Esophagus muscularis mucosa (tissue), 4 donors: Measurements from ENCODE around the gene ZFC3H1. TPM values are rescaled to one million over a fixed set of nuclear protein-coding genes. Genes with fewer than 3 reads are reported as not detected.
"Not testable (repeated sequence)": the region's sequence is repeated elsewhere in the genome, so short reads cannot be mapped to it uniquely, and the experiment has no call there.

Source experiments
- DNase-seq: peaks from one replicate; pipeline ENCODE4 v3.0.0-alpha.2; 2017; ENCODE audit errors: extremely low spot score
- H3K27ac ChIP-seq, 4 donors: fragments of 200-600 bp; sonication (generic); replicated peaks in 1 of 4; 1 replicate in 3 of 4; 2 replicates in 1 of 4; pipeline ENCODE4 v1.5.1; 2016 to 2019; ENCODE audit warnings: mild to moderate bottlenecking in 1 of 4
- H3K27me3 ChIP-seq, 4 donors: fragments of 200-600 bp; sonication (generic); one replicate each; pipeline versions ENCODE4 v1.5.1 to v1.6.0; 2016 to 2019
- H3K36me3 ChIP-seq, 4 donors: fragments of 200-600 bp; sonication (generic); one replicate each; pipeline ENCODE4 v1.5.1; 2016 to 2019
- H3K4me1 ChIP-seq, 4 donors: fragments of 200-600 bp; sonication (generic); one replicate each; pipeline ENCODE4 v1.5.1; 2016 to 2019
- H3K4me3 ChIP-seq, 4 donors: fragments of 200-600 bp; sonication (generic); 1 replicate in 2 of 4; 2 replicates in 2 of 4; pipeline ENCODE4 v1.5.1; 2016 to 2019; ENCODE audit warnings: mild to moderate bottlenecking in 4 of 4, moderate library complexity in 1 of 4
- H3K9me3 ChIP-seq, 4 donors: fragments of 200-600 bp; sonication (generic); 1 replicate in 3 of 4; 2 replicates in 1 of 4; pipeline ENCODE4 v1.5.1; 2016 to 2019
- EP300 ChIP-seq: sonication (generic); formaldehyde crosslinking; IDR thresholded peaks from one replicate; pipeline ENCODE4 v1.6.1; 2017; ENCODE audit warnings: antibody characterized with exemption
- POLR2A ChIP-seq: fragments of 450-650 bp; IDR thresholded peaks from one replicate; pipeline ENCODE4 v1.6.1; 2017; ENCODE audit warnings: antibody characterized with exemption, moderate library complexity, mild to moderate bottlenecking, low read depth
- POLR2AphosphoS5 ChIP-seq, 2 donors: sonication (generic); formaldehyde crosslinking; IDR thresholded peaks; one replicate each; pipeline ENCODE4 v1.6.1; 2017; ENCODE audit warnings: antibody characterized with exemption in 2 of 2
- WGBS: methylation state at CpG from one replicate; pipeline ENCODE4 v1.1.5; 2018; 5-methylcytosine and 5-hydroxymethylcytosine counted together
- intact Hi-C: fragments of 100-400 bp; cut with DNase I; formaldehyde crosslinking; loops from one replicate; pipeline ENCODE4 v1.15.1; 2023
- total RNA-seq, 4 donors: library from RNA; depleted of rRNA; stranded (reverse); fragments of >200 nt; gene quantifications; one replicate each; pipeline versions ENCODE4 v1.1.0 to v1.2.1, GENCODE V29; 2016
- TF ChIP-seq, protein P1 (sequence below), 3 experiments: fragments of 200-600 bp in 2 of 3; fragments of 450-650 bp in 1 of 3; sonication (generic) in 2 of 3; IDR thresholded peaks; one replicate each; pipeline ENCODE4 v1.5.1; 2017 to 2019; ENCODE audit warnings: antibody characterized with exemption in 3 of 3, mild to moderate bottlenecking in 2 of 3, moderate library complexity in 1 of 3

Gene ZFC3H1
- total RNA-seq, 4 donors from 2014 or later: 19.4 to 44.0 (median 25.9) TPM

GRCh38 chr12:71693126-71693525 is 29.5 kb upstream of the ZFC3H1 start:
- H3K4me1 ChIP-seq: peaks cover 4 to 14% (median 12%) of the 10 kb centered on the region in 4 donors
- whole genome bisulfite sequencing: 98% methylated on average over 7 of the region's 7 CpGs
- TF ChIP-seq EP300 (no peak), POLR2A (no peak), POLR2AphosphoS5 (IDR thresholded peaks at IDR 0.05) (no peak)
- TF ChIP-seq, protein P1, sequence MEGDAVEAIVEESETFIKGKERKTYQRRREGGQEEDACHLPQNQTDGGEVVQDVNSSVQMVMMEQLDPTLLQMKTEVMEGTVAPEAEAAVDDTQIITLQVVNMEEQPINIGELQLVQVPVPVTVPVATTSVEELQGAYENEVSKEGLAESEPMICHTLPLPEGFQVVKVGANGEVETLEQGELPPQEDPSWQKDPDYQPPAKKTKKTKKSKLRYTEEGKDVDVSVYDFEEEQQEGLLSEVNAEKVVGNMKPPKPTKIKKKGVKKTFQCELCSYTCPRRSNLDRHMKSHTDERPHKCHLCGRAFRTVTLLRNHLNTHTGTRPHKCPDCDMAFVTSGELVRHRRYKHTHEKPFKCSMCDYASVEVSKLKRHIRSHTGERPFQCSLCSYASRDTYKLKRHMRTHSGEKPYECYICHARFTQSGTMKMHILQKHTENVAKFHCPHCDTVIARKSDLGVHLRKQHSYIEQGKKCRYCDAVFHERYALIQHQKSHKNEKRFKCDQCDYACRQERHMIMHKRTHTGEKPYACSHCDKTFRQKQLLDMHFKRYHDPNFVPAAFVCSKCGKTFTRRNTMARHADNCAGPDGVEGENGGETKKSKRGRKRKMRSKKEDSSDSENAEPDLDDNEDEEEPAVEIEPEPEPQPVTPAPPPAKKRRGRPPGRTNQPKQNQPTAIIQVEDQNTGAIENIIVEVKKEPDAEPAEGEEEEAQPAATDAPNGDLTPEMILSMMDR (IDR thresholded peaks at IDR 0.05): no peak
- intact Hi-C loops: no loop called here
- no peak for DNase-seq
- H3K4me3 ChIP-seq: no peak overlapping the region
- H3K27me3 ChIP-seq: no peaks in the 10 kb centered on the region
- no peaks in the 10 kb centered on the region for H3K9me3 ChIP-seq
- H3K36me3 ChIP-seq: peaks cover 0 to 25% (median 12%) of the 10 kb centered on the region in 4 donors
- H3K27ac ChIP-seq: no peak overlapping the region

GRCh38 chr12:71691504-71692129 is 28.0 kb upstream of the ZFC3H1 start:
- no peaks in the 10 kb centered on the region for H3K9me3 ChIP-seq
- peaks cover 14 to 28% (median 26%) of the 10 kb centered on the region in 4 donors for H3K4me1 ChIP-seq
- peaks cover 0 to 10% (median 3%) of the 10 kb centered on the region in 4 donors for H3K36me3 ChIP-seq
- intact Hi-C loops: no loop called here
- H3K27me3 ChIP-seq: no peaks in the 10 kb centered on the region
- no peak overlapping the region for H3K27ac ChIP-seq
- no peak for DNase-seq
- TF ChIP-seq, protein P1 (IDR thresholded peaks at IDR 0.05): no peak
- TF ChIP-seq POLR2A (no peak), EP300 (no peak), POLR2AphosphoS5 (IDR thresholded peaks at IDR 0.05) (no peak)
- 97% methylated on average over 4 of the region's 4 CpGs for WGBS
- H3K4me3 ChIP-seq: no peak overlapping the region

- intact Hi-C loops: loop anchor here (5.0 kb wide), 1 partner anchor 63 kb away; the partner anchor contains the start of gene RAB21
- DNase-seq: no peak
- Histone ChIP-seq H3K36me3 (peaks cover 0 to 6% (median 0%) of the 10 kb centered on the region in 4 donors), H3K9me3 (no peaks in the 10 kb centered on the region), H3K27ac (no peak overlapping the region), H3K4me3 (no peak overlapping the region), H3K27me3 (no peaks in the 10 kb centered on the region), H3K4me1 (peaks cover 17 to 36% (median 34%) of the 10 kb centered on the region in 4 donors)
- 78% methylated on average over 5 of the region's 5 CpGs for WGBS
- TF ChIP-seq, protein P1 (IDR thresholded peaks at IDR 0.05): no peak
- TF ChIP-seq POLR2AphosphoS5 (IDR thresholded peaks at IDR 0.05): no peak
- no peak for TF ChIP-seq POLR2A
- TF ChIP-seq EP300: no peak
Observed at GRCh38 chr12:71688961-71689570, 25.4 kb upstream of the ZFC3H1 start.

DNA sequence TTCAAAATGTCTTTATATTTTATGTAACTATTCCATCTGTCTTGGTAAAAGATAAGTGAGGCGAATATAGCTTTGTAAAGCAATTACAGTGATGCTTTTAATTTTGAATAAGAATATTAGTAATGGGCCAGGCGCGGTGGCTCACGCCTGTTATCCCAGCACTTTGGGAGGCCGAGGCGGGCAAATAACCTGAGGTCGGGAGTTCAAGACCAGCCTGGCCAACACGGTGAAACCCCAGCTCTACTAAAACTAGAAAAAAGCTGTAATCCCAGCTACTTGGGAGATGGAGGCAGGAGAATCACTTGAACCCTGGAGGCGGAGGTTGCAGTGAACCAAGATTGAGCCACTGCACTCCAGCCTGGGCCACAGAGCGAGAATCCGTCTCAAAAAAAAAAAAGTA is 23.5 kb upstream of the ZFC3H1 start:
- WGBS: 87% methylated on average over 11 of the region's 11 CpGs
- H3K36me3 ChIP-seq, H3K27me3 ChIP-seq, H3K9me3 ChIP-seq, DNase-seq: not testable (repeated sequence)
- intact Hi-C loops: loop anchor here (5.0 kb wide), 1 partner anchor 65 kb away; the partner anchor contains the start of gene RAB21
- H3K4me1 ChIP-seq: peaks cover 17 to 36% (median 34%) of the 10 kb centered on the region in 4 donors
- H3K4me3 ChIP-seq: peak overlapping the region; percentile 79 to 84 (median 81)
- peak overlapping the region in 2 of 4 donors; percentile 90 to 91 for H3K27ac ChIP-seq

- intact Hi-C loops: loop anchor here (5.0 kb wide), 1 partner anchor 66 kb away; the partner anchor contains the start of gene RAB21
- peak overlapping the region; percentile 89 to 91 (median 90) for H3K27ac ChIP-seq
Observed at GRCh38 chr12:71686658-71687025, 23.0 kb upstream of the ZFC3H1 start.

More at GRCh38 chr12:71686658-71687025, 23.0 kb upstream of the ZFC3H1 start:
- no peaks in the 10 kb centered on the region for H3K27me3 ChIP-seq
- TF ChIP-seq EP300 (no peak), POLR2AphosphoS5 (IDR thresholded peaks at IDR 0.05) (no peak), POLR2A (no peak)
- TF ChIP-seq, protein P1 (IDR thresholded peaks at IDR 0.05): no peak
- H3K9me3 ChIP-seq: no peaks in the 10 kb centered on the region
- peaks cover 0 to 6% (median 0%) of the 10 kb centered on the region in 4 donors for H3K36me3 ChIP-seq
- no peak for DNase-seq
- WGBS: 6% methylated on average over 3 of the region's 3 CpGs
- H3K4me1 ChIP-seq: peaks cover 17 to 36% (median 34%) of the 10 kb centered on the region in 4 donors
- H3K4me3 ChIP-seq: peak overlapping the region; percentile 79 to 84 (median 81)
